Measurements from ENCODE around the gene STXBP5L.

Gene STXBP5L

GRCh38 chr3:120985242-120985641 is 77.2 kb downstream of the STXBP5L start:
- H3K9ac ChIP-seq = no peak overlapping the region
- H3K36me3 ChIP-seq (ENCODE audit: control insufficient read depth, insufficient read depth, low read length) = no peaks in the 10 kb centered on the region
- H3K4me3 ChIP-seq (ENCODE audit: low read depth, low read length) = no peak overlapping the region
- TF ChIP-seq CTCF (IDR thresholded peaks at IDR 0.05) = no peak
- H2AFZ ChIP-seq = no peak overlapping the region
- H3K4me2 ChIP-seq (ENCODE audit: low read length) = no peak overlapping the region
- H3K4me1 ChIP-seq = no peaks in the 10 kb centered on the region
- no peaks in the 10 kb centered on the region for H3K9me3 ChIP-seq (ENCODE audit: control insufficient read depth, low read length)
- H3K27ac ChIP-seq = no peak overlapping the region
- no peaks in the 10 kb centered on the region for H3K27me3 ChIP-seq (ENCODE audit: control insufficient read depth, insufficient read depth, low read length)
- H3K79me2 ChIP-seq = peaks cover 18% of the 10 kb centered on the region

DNA sequence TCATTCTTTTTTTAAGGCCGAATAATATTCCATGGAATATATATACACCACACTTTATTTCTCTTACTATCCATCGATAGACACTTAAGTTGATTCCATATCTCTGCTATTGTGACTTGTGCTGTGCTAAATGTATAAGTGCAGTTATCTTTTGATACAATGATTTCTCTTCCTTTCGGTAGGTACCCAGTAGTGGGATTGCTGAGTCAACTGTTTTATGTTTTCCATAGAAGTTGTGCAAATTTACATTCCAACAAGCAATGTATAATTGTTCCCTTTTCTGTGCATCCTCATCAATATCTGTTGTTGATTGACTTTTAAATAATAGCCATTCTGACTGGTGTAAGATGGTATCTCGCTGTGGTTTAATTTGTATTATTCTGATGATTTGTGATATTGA is 81.0 kb downstream of the STXBP5L start:
- no peak for TF ChIP-seq CTCF (IDR thresholded peaks at IDR 0.05)
- Histone ChIP-seq H3K27me3 (ENCODE audit: control insufficient read depth, insufficient read depth, low read length) (no peaks in the 10 kb centered on the region), H3K4me3 (ENCODE audit: low read depth, low read length) (no peak overlapping the region), H3K9ac (no peak overlapping the region), H3K4me2 (ENCODE audit: low read length) (no peak overlapping the region), H3K9me3 (ENCODE audit: control insufficient read depth, low read length) (no peaks in the 10 kb centered on the region), H3K27ac (no peak overlapping the region), H2AFZ (no peak overlapping the region), H3K79me2 (peaks cover 4% of the 10 kb centered on the region), H3K4me1 (no peaks in the 10 kb centered on the region), H3K36me3 (ENCODE audit: control insufficient read depth, insufficient read depth, low read length) (no peaks in the 10 kb centered on the region)

DNA sequence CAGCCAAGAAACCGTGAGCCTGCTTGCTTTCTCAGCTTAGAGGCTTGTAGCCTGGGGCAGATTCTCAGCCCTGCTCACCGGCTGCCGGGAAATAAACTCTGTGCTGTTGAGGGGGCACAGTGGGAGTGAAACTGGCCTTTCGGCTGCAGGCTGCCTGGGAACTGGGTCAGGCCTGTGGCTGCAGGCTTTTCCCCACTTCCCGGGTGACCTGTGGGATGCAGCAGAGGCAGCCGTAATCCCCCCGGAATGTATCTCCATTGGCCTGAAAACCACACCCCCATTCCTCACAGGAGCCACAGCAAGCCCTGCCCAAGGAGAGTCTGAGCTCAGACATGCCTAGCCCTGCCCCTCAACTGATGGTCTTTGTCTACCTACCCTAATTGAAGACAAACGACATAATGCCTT is 110.9 kb downstream of the STXBP5L start:
- H3K27ac ChIP-seq = no peak overlapping the region
- TF ChIP-seq CTCF (IDR thresholded peaks at IDR 0.05) = no peak
- no peaks in the 10 kb centered on the region for H3K9me3 ChIP-seq (ENCODE audit: control insufficient read depth, low read length)
- H3K27me3 ChIP-seq (ENCODE audit: control insufficient read depth, insufficient read depth, low read length) = no peaks in the 10 kb centered on the region
- no peak overlapping the region for H2AFZ ChIP-seq
- no peak overlapping the region for H3K9ac ChIP-seq
- H3K4me1 ChIP-seq = no peaks in the 10 kb centered on the region
- H3K4me3 ChIP-seq (ENCODE audit: low read depth, low read length) = no peak overlapping the region
- H3K4me2 ChIP-seq (ENCODE audit: low read length) = no peak overlapping the region
- no peaks in the 10 kb centered on the region for H3K36me3 ChIP-seq (ENCODE audit: control insufficient read depth, insufficient read depth, low read length)
- no peaks in the 10 kb centered on the region for H3K79me2 ChIP-seq

DNA sequence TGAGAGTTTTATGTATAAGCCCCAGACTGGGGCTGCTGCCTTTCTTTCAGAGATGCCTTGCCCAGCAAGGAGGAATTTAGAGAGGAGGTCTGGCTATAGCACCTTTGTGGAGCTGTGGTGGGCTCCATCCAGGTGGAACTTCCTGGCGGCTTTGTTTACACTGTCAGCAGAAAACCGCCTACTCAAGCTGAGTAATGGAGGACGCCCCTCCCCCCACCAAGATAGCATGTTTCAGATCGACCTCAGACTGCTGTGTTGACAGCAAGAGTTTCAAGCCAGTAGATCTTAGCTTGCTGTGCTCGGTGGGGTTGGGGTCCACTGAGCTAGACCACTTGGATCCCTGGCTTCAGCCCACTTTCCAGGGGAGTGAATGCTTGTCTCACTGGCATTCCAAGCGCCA is 155.6 kb downstream of the STXBP5L start:
- H3K9ac ChIP-seq = no peak overlapping the region
- H3K36me3 ChIP-seq (ENCODE audit: control insufficient read depth, insufficient read depth, low read length) = no peaks in the 10 kb centered on the region
- no peak overlapping the region for H3K4me3 ChIP-seq (ENCODE audit: low read depth, low read length)
- H2AFZ ChIP-seq = no peak overlapping the region
- no peaks in the 10 kb centered on the region for H3K27me3 ChIP-seq (ENCODE audit: control insufficient read depth, insufficient read depth, low read length)
- TF ChIP-seq CTCF (IDR thresholded peaks at IDR 0.05) = no peak
- no peak overlapping the region for H3K4me2 ChIP-seq (ENCODE audit: low read length)
- H3K79me2 ChIP-seq = no peaks in the 10 kb centered on the region
- H3K4me1 ChIP-seq = no peaks in the 10 kb centered on the region
- no peaks in the 10 kb centered on the region for H3K9me3 ChIP-seq (ENCODE audit: control insufficient read depth, low read length)
- H3K27ac ChIP-seq = no peak overlapping the region

DNA sequence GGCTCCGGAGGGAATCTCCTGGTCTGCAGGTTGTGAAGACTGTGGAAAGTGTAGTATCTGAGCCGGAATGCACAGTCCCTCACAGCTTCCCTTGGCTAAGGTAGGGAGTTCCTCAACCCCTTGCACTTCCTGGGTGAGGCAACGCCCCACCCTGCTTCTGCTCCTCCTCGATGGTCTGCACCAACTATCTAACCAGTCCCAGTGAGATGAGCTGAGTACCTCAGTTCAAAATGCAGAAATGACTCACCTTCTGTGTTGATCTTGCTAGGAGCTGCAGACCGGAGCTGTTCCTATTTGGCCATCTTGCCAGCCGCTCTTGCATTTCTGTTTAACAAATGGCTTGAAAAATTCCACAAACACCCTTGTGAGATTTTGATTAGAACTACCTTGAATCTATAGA is 156.1 kb downstream of the STXBP5L start:
- Histone ChIP-seq H3K9me3 (ENCODE audit: control insufficient read depth, low read length) (no peaks in the 10 kb centered on the region), H3K4me3 (ENCODE audit: low read depth, low read length) (no peak overlapping the region), H3K36me3 (ENCODE audit: control insufficient read depth, insufficient read depth, low read length) (no peaks in the 10 kb centered on the region), H3K27me3 (ENCODE audit: control insufficient read depth, insufficient read depth, low read length) (no peaks in the 10 kb centered on the region), H3K27ac (no peak overlapping the region), H3K9ac (no peak overlapping the region), H3K4me2 (ENCODE audit: low read length) (no peak overlapping the region), H2AFZ (no peak overlapping the region), H3K79me2 (no peaks in the 10 kb centered on the region), H3K4me1 (no peaks in the 10 kb centered on the region)
- TF ChIP-seq CTCF (IDR thresholded peaks at IDR 0.05) = no peak

Data from parathyroid adenoma (tissue), 2 donors.